T-helper 9 cell (primary cell): ENCODE data around the gene RFTN1.

ENCODE experiments used
- DNase-seq: peaks from one replicate; pipeline ENCODE4 v3.0.0-alpha.2; 2020

Gene RFTN1

DNA sequence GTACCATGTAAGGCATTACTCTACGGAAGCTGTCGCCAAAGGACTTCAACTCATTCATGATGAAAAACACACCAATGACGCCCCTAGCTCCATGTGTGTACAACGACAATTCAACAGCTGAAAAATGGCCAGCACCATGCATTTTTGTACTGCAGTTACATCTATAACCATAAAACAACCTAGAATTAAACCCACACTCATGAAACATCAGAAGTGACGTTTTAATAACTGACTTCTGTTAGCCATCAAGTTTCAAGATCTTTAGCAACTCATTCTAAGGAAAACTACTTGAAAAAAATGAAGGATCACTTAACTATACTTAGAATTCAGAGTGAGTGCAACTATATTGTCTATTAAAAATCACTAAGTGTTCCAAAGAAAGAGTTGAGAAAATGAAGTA lies 84.9 kb downstream of the RFTN1 start:
- no peak for DNase-seq

- no peak for DNase-seq
Observed at GRCh38 chr3:16427103-16427965, 86.2 kb downstream of the RFTN1 start.

DNA sequence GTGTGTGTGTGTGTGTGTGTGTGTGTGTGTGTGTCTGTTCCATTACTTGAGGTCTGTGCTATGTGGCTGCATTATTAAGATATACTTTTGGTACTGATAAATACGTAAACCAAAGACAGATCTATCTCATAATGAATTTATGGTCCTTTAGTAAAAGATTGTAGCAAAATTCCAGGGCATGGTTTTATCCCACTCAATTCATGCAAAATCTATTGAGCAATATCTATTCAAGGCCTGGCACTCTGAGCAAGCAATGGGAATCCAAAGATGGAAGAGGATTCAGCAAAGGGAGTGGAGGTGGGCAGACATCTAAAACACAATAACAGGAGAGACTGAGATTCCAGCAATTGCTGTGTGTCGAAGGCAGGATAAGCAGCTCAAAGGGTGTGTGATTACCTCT lies 86.8 kb downstream of the RFTN1 start:
- no peak for DNase-seq

- DNase-seq, result no peak
Observed at GRCh38 chr3:16426029-16426400, 87.5 kb downstream of the RFTN1 start.

GRCh38 chr3:16425398-16426028 lies 88.0 kb downstream of the RFTN1 start:
- DNase-seq, result no peak

GRCh38 chr3:16423947-16424673 lies 89.4 kb downstream of the RFTN1 start:
- no peak for DNase-seq

GRCh38 chr3:16423298-16423697 lies 90.2 kb downstream of the RFTN1 start:
- DNase-seq, result no peak

- DNase-seq, result no peak
Observed at GRCh38 chr3:16419640-16420241, 93.8 kb downstream of the RFTN1 start.

DNA sequence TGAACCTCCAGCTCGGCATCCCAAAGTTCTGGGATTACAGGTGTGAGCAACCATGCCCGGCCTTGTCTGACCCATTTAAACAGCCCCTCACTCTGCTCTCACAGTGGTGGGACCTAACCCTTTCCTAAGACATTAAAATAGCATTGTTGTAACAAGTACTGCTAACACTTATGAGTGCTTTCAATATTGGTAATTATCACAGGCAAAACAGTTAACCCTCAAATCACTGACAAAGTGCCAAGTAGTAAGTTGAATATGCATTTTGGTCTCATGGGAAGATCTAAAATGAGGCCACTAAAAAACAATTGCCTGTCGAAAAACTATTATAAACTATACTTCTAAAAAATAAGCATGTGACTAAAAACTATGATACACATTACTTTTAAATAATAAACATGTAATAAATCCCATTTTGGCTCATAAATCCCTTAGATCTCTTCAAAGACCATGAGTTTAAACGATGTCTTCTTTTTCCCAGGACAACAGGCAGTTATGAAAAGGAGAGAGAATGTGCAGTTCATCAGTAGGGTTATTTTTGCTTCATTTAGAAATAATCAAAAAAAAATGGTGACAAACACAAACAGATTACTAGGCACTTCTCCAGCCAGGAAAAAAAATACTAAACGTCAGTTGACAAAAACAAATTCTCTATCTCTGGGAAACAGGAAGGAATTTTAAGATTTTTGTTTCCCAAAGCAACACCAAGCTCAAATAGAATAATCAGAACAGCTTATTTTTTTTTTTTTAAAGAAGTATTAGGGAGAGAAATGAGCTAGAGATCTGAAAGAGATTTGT lies 95.4 kb downstream of the RFTN1 start:
- DNase-seq, result no peak

DNA sequence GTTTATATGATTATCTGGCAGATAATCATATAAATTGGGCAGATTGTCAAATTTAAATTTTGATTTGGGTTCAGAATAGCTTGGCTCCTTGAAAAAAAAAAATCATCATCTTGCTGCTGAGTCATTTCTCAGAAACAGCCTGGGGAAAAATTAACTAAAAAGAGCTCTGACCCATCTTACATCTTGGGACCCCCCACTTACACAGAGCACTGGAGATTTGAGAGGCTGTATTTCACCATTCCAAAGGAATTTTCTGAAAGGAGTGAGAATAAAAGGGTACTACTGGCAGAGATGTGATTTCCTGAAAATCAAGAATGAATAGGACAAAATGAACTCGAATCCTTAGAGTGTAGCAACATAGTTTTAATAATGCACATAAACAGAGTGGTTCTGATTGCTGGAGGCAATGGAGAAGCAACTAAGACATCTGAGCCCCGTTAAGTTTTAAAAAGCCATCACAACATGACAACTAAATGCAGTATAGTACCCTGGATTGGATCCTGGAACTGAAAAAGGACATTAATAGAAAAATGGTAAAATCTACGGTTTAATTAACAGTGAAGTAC lies 97.5 kb downstream of the RFTN1 start:
- DNase-seq, result no peak

DNA sequence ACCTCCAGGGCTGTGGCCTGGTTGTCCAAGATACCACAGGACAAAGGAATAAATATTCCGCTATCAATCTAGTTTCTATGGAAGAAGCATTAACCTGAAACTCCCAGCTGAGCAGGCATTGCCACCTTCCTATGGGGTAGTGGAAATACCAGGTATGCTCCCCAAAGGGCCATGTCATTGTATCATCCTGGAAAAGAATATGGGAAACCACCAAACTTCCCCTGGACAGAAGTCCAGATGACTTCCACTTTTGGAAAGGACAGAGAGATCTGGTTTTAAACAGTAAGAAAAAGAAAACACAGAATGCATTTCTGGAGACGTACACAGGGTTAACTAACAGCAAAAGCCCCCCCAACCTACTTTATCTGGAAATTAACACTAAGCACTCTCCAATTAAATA lies 100.2 kb downstream of the RFTN1 start:
- DNase-seq, result no peak

DNA sequence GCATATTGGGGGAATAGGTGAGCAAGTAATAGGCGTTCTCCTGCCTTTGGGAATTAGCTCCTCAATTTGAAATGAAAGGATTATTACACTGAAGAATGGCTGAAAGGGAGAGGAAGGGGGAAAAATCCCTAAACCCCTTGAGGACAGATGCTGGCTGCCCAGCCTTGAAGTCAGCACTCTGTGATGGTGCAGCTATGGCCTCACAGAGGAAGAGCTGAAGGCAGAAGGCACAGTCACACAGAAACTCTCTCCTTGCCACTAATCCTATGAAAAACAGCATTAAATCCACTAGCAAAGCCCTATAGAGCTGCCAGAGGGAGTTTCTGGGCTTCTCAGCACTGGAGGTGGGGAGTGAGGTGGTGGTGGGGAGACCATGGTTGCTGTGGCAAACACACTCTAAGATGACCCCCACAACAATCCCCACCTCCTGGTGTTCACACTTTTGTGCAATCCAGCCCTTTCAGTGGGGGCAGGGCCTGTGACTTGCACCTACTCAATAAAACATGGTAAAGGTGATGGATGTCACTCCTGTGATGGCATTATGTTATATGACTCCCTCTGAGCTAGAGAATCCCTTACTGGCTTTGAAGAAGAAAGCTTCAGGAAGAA lies 101.2 kb downstream of the RFTN1 start:
- DNase-seq, result no peak

GRCh38 chr3:16411441-16411840 lies 102.1 kb downstream of the RFTN1 start:
- DNase-seq, result no peak

- no peak for DNase-seq
Observed at GRCh38 chr3:16410659-16411058, 102.8 kb downstream of the RFTN1 start.

- no peak for DNase-seq
Observed at GRCh38 chr3:16409032-16409431, 104.5 kb downstream of the RFTN1 start.

GRCh38 chr3:16407366-16407765 lies 106.1 kb downstream of the RFTN1 start:
- no peak for DNase-seq

- DNase-seq, result no peak
Observed at GRCh38 chr3:16406579-16406978, 106.9 kb downstream of the RFTN1 start.

DNA sequence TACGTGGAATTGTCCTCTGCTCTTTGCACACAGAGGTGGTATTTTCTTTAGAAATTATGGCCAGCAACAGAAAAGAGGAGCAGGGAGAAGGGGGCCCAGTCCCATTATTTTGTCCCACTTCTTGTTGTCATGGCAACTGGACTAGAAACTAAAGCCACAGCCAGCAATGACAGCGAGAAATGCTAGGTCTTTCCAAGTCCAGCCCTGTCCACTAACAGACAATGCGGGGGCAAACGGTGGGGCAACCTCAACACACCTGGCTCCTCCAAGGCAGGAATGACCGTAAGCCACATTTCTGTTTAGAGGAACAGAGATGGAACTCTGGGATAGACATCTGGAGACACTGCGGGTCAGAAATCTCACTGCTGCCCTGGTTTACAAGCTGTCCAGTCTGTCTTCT lies 107.3 kb downstream of the RFTN1 start:
- DNase-seq, result no peak

GRCh38 chr3:16404349-16404895 lies 109.1 kb downstream of the RFTN1 start:
- DNase-seq, result no peak

DNA sequence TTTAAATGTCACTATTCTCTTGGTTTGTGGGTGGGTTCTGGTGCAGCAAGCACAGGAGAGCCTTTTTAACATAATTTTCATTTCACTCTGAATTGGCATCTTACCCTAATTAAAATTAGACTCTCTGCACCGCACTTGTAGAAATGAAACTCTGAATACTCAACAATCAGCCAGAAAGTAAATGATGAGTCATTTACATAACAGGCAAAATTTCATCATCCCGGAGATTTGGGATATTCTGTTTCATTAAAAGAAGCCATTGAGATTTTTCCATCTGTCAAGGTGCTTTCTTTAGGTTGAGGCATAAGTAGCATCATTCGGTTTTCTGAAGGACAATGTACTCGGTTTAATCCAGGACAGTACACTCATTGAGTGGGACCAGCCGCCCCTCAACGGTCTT lies 111.0 kb downstream of the RFTN1 start:
- no peak for DNase-seq

DNA sequence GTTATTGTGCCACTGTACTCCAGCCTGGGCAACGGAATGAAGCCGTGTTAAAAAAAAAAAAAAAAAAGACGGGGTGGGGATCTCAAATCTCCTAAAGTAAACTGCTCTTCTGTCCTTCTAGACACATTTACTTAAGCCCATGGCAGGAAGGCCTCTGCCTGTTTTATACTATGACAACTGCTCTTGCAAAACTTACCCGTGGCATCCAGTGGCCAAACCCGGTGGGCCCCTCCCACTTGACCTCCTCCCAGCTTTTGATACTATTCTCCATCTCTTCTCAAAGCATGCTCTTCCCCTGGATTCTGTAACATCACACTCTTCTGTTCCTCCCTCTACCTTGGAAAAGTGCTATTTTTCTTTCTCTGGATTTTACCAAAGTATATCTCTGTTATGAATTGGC lies 112.2 kb downstream of the RFTN1 start:
- no peak for DNase-seq
